ENCODE results near the gene TM9SF3.

TM9SF3 gene

DNA sequence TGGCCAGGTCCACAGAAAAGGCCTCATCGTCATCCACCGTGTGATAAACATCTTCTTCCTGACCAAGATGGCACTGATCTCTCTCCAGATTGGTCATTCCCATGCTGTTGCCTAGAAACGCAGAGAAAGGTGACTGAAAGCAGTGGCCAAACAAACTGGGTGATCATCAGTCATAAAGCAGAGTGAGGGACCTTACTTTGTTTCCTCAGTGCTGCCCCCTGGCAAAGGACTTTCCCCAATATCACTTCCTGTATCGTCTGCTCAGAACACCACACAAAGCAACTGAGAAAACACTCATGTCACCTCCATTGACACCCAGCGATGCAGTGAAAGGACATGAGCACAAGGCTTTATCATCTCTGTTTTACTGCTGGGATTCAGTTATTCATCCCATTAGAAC is 40.0 kb upstream of the TM9SF3 start:
- Histone ChIP-seq H2BK5ac (ENCODE audit: low read depth, low read length, poor library complexity) (no peak overlapping the region), H4K91ac (ENCODE audit: low read depth, low read length) (no peak overlapping the region), H3K9me3 (ENCODE audit: insufficient read depth, low read depth, low read length) (no peaks in the 10 kb centered on the region), H2AFZ (ENCODE audit: insufficient read depth, low read length, poor library complexity) (no peak overlapping the region), H3K4ac (ENCODE audit: low read depth, low read length) (no peak overlapping the region), H4K8ac (ENCODE audit: low read depth, low read length) (no peak overlapping the region), H4K12ac (ENCODE audit: low read depth, low read length) (no peak overlapping the region), H3K4me1 (ENCODE audit: control insufficient read depth in 1 of 2, insufficient read depth in 2 of 2, low read length in 2 of 2) (no peaks in the 10 kb centered on the region), H3K14ac (ENCODE audit: low read length) (no peak overlapping the region), H2BK12ac (ENCODE audit: low read length) (no peak overlapping the region), H2AK5ac (ENCODE audit: low read length) (no peak overlapping the region), H3K79me1 (ENCODE audit: low read length) (no peaks in the 10 kb centered on the region), H3K18ac (ENCODE audit: low read length) (no peak overlapping the region), H3K79me2 (ENCODE audit: control insufficient read depth, insufficient read depth, low read length, poor library complexity) (no peaks in the 10 kb centered on the region), H3K23ac (ENCODE audit: low read length) (no peak overlapping the region), H3K4me3 (ENCODE audit: low read depth, low read length) (no peak overlapping the region), H3K36me3 (ENCODE audit: control insufficient read depth in 1 of 2, insufficient read depth in 2 of 2, low read length in 2 of 2) (no peaks in the 10 kb centered on the region), H3K9ac (ENCODE audit: low read length) (no peak overlapping the region), H3K4me2 (ENCODE audit: low read length) (no peak overlapping the region), H2BK120ac (ENCODE audit: insufficient read depth, low read length, poor library complexity) (no peak overlapping the region), H3K27ac (ENCODE audit: low read depth, low read length) (no peak overlapping the region), H3K27me3 (ENCODE audit: insufficient read depth, low read length) (no peaks in the 10 kb centered on the region)
- DNase-seq, result peak; percentile 49 to 89
- no CpG with 5 or more reads among the region's 5 CpGs for WGBS (ENCODE audit: extremely low coverage, insufficient coverage, insufficient read length)

DNA sequence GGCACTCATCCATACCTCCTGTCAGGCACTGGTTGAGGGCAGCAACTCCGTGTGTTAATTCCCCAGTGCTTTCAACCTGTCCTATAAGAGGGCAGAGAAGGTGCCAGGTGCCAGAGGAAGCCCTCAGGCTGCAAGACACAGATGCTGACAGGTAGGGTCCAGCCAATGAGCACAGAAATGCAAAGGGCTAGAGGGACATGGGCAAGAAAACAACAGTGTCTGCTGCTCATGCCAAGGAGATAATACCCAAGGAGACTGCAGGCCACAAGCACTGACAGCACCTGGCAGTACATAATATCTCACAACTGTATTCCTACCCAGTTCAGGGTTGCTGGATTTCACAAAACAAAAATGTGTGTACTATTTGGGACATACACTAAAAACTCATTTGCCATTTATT is 38.4 kb upstream of the TM9SF3 start:
- Histone ChIP-seq H2BK5ac (ENCODE audit: low read depth, low read length, poor library complexity) (no peak overlapping the region), H2AFZ (ENCODE audit: insufficient read depth, low read length, poor library complexity) (no peak overlapping the region), H3K4ac (ENCODE audit: low read depth, low read length) (no peak overlapping the region), H2AK5ac (ENCODE audit: low read length) (no peak overlapping the region), H3K27ac (ENCODE audit: low read depth, low read length) (no peak overlapping the region), H3K9ac (ENCODE audit: low read length) (no peak overlapping the region), H3K9me3 (ENCODE audit: insufficient read depth, low read depth, low read length) (no peaks in the 10 kb centered on the region), H4K8ac (ENCODE audit: low read depth, low read length) (no peak overlapping the region), H3K79me2 (ENCODE audit: control insufficient read depth, insufficient read depth, low read length, poor library complexity) (no peaks in the 10 kb centered on the region), H3K14ac (ENCODE audit: low read length) (no peak overlapping the region), H3K23ac (ENCODE audit: low read length) (no peak overlapping the region), H3K18ac (ENCODE audit: low read length) (no peak overlapping the region), H2BK120ac (ENCODE audit: insufficient read depth, low read length, poor library complexity) (no peak overlapping the region), H4K12ac (ENCODE audit: low read depth, low read length) (no peak overlapping the region), H3K4me1 (ENCODE audit: control insufficient read depth in 1 of 2, insufficient read depth in 2 of 2, low read length in 2 of 2) (no peaks in the 10 kb centered on the region), H2BK12ac (ENCODE audit: low read length) (no peak overlapping the region), H3K4me2 (ENCODE audit: low read length) (no peak overlapping the region), H3K27me3 (ENCODE audit: insufficient read depth, low read length) (no peaks in the 10 kb centered on the region), H3K36me3 (ENCODE audit: control insufficient read depth in 1 of 2, insufficient read depth in 2 of 2, low read length in 2 of 2) (no peaks in the 10 kb centered on the region), H3K79me1 (ENCODE audit: low read length) (no peaks in the 10 kb centered on the region), H4K91ac (ENCODE audit: low read depth, low read length) (no peak overlapping the region), H3K4me3 (ENCODE audit: low read depth, low read length) (no peak overlapping the region)
- no peak for DNase-seq
- WGBS (ENCODE audit: extremely low coverage, insufficient coverage, insufficient read length), result no CpG with 5 or more reads among the region's 1 CpG

DNA sequence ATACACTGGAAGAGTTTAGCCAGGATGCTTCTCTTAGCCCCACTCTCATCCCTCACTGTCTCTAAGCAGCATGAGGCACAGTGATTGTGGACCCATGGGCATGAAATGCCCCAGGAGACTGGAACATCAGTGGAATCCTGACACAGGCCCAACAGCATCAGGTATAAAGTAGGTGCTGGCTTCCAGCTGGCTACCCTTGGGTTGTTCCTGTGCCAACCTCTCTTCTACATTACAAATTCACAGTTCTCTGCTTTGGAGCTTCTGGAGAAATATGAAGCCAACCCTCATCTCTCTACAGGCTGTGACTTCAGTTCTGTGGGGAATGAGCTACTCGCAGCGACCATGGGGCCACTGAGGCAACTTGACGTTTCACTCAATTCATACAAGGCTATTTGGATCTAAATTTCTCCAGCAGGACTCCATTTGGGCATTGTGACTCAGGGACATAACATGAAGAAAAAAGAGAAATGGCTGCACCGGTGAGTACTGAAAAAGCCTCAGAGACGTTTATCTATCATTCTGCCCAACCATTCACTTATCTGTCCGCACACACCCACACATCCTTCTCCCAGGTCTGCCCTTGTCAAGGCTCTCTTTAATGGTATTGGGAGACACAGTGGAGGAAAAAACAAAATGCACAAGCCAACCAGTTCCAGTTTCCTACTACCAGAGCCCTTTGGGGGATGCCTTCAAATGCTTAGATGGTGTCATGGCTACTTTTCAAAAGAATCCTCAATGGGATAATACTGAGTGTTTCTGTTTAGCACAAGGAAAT is 35.4 kb upstream of the TM9SF3 start:
- Histone ChIP-seq H3K4ac (ENCODE audit: low read depth, low read length) (no peak overlapping the region), H3K79me1 (ENCODE audit: low read length) (no peaks in the 10 kb centered on the region), H2AFZ (ENCODE audit: insufficient read depth, low read length, poor library complexity) (no peak overlapping the region), H3K14ac (ENCODE audit: low read length) (no peak overlapping the region), H2AK5ac (ENCODE audit: low read length) (no peak overlapping the region), H2BK120ac (ENCODE audit: insufficient read depth, low read length, poor library complexity) (no peak overlapping the region), H4K8ac (ENCODE audit: low read depth, low read length) (no peak overlapping the region), H4K91ac (ENCODE audit: low read depth, low read length) (no peak overlapping the region), H3K79me2 (ENCODE audit: control insufficient read depth, insufficient read depth, low read length, poor library complexity) (no peaks in the 10 kb centered on the region), H2BK12ac (ENCODE audit: low read length) (no peak overlapping the region), H3K27me3 (ENCODE audit: insufficient read depth, low read length) (no peaks in the 10 kb centered on the region), H3K4me1 (ENCODE audit: control insufficient read depth in 1 of 2, insufficient read depth in 2 of 2, low read length in 2 of 2) (no peaks in the 10 kb centered on the region), H3K4me3 (ENCODE audit: low read depth, low read length) (no peak overlapping the region), H2BK5ac (ENCODE audit: low read depth, low read length, poor library complexity) (no peak overlapping the region), H4K12ac (ENCODE audit: low read depth, low read length) (no peak overlapping the region), H3K18ac (ENCODE audit: low read length) (no peak overlapping the region), H3K23ac (ENCODE audit: low read length) (no peak overlapping the region), H3K36me3 (ENCODE audit: control insufficient read depth in 1 of 2, insufficient read depth in 2 of 2, low read length in 2 of 2) (no peaks in the 10 kb centered on the region), H3K4me2 (ENCODE audit: low read length) (no peak overlapping the region), H3K9me3 (ENCODE audit: insufficient read depth, low read depth, low read length) (no peaks in the 10 kb centered on the region), H3K27ac (ENCODE audit: low read depth, low read length) (no peak overlapping the region), H3K9ac (ENCODE audit: low read length) (no peak overlapping the region)
- WGBS (ENCODE audit: extremely low coverage, insufficient coverage, insufficient read length), result no CpG with 5 or more reads among the region's 6 CpGs
- no peak for DNase-seq

DNA sequence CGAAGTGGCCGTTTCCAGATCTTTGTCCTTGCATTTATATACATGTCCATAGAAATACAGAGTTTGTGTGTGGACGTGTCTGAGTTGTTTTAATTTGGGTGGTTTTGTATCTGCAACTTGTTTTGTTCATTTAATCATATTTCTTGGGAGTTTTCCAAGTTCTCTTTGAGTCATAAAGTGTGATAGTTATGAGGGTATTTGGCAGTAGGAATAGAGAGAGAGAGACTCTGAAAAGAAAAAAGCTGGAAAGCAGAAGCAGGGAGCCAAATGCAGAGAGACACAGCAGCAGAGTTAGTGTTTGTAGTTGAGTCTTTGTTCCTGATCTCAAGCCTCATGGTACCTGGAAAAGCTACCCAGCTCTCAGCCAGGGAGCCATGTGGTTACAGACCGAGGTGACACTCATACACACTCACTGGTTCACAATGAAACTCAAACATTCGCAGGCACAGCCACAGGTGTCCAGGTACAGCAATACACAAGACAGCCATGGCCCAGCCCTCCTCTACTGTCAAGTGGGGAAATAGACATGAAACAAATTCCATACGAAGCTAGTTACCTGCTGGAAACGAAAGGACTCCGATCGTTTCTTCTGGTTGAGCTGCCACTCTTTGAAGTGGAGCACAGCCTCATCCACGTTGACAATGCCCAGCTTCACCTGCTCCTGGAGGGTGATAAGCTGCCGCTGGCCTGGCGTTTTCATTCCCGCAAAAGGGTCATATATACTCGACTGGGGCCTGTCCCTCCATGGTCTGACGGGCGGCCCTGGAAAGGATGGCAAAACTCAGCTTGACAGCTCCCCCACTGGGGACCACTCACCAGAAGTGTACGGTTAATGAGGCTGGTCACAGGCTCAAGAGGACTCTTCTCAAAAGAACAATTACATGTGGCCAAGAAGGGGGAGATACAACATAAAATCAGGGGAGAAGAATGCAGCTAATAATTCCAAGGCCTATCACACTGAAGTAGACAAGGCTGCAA is 33.3 kb upstream of the TM9SF3 start:
- no CpG with 5 or more reads among the region's 17 CpGs for WGBS (ENCODE audit: extremely low coverage, insufficient coverage, insufficient read length)
- H3K79me1 ChIP-seq (ENCODE audit: low read length), result no peaks in the 10 kb centered on the region

More for the DNA sequence above, 33.3 kb upstream of the TM9SF3 start:
- no peaks in the 10 kb centered on the region for H3K36me3 ChIP-seq (ENCODE audit: control insufficient read depth in 1 of 2, insufficient read depth in 2 of 2, low read length in 2 of 2)
- no peak overlapping the region for H4K91ac ChIP-seq (ENCODE audit: low read depth, low read length)
- H3K9ac ChIP-seq (ENCODE audit: low read length), result no peak overlapping the region
- H3K4me2 ChIP-seq (ENCODE audit: low read length), result no peak overlapping the region
- H3K4ac ChIP-seq (ENCODE audit: low read depth, low read length), result no peak overlapping the region
- no peaks in the 10 kb centered on the region for H3K79me2 ChIP-seq (ENCODE audit: control insufficient read depth, insufficient read depth, low read length, poor library complexity)
- no peak overlapping the region for H3K4me3 ChIP-seq (ENCODE audit: low read depth, low read length)
- no peak overlapping the region for H3K18ac ChIP-seq (ENCODE audit: low read length)
- no peak overlapping the region for H3K23ac ChIP-seq (ENCODE audit: low read length)
- H3K27me3 ChIP-seq (ENCODE audit: insufficient read depth, low read length), result no peaks in the 10 kb centered on the region
- no peak overlapping the region for H2BK12ac ChIP-seq (ENCODE audit: low read length)
- H4K8ac ChIP-seq (ENCODE audit: low read depth, low read length), result no peak overlapping the region
- H2BK5ac ChIP-seq (ENCODE audit: low read depth, low read length, poor library complexity), result no peak overlapping the region
- no peaks in the 10 kb centered on the region for H3K9me3 ChIP-seq (ENCODE audit: insufficient read depth, low read depth, low read length)
- H3K27ac ChIP-seq (ENCODE audit: low read depth, low read length), result no peak overlapping the region
- no peak overlapping the region for H3K14ac ChIP-seq (ENCODE audit: low read length)
- H2AK5ac ChIP-seq (ENCODE audit: low read length), result no peak overlapping the region
- no peaks in the 10 kb centered on the region for H3K4me1 ChIP-seq (ENCODE audit: control insufficient read depth in 1 of 2, insufficient read depth in 2 of 2, low read length in 2 of 2)
- no peak for DNase-seq
- H2AFZ ChIP-seq (ENCODE audit: insufficient read depth, low read length, poor library complexity), result no peak overlapping the region
- no peak overlapping the region for H4K12ac ChIP-seq (ENCODE audit: low read depth, low read length)
- no peak overlapping the region for H2BK120ac ChIP-seq (ENCODE audit: insufficient read depth, low read length, poor library complexity)
